ENCODE data around the gene EPG5. TPM values are rescaled to one million over a fixed set of nuclear protein-coding genes. Genes with fewer than 3 reads are reported as not detected.
"Not testable (repeated sequence)": the region's sequence is repeated elsewhere in the genome, so short reads cannot be mapped to it uniquely, and the experiment has no call there.

Gene EPG5
- total and polyA plus RNA-seq, 2 donors from 2014 or later: 4.8 to 32.5 TPM

DNA sequence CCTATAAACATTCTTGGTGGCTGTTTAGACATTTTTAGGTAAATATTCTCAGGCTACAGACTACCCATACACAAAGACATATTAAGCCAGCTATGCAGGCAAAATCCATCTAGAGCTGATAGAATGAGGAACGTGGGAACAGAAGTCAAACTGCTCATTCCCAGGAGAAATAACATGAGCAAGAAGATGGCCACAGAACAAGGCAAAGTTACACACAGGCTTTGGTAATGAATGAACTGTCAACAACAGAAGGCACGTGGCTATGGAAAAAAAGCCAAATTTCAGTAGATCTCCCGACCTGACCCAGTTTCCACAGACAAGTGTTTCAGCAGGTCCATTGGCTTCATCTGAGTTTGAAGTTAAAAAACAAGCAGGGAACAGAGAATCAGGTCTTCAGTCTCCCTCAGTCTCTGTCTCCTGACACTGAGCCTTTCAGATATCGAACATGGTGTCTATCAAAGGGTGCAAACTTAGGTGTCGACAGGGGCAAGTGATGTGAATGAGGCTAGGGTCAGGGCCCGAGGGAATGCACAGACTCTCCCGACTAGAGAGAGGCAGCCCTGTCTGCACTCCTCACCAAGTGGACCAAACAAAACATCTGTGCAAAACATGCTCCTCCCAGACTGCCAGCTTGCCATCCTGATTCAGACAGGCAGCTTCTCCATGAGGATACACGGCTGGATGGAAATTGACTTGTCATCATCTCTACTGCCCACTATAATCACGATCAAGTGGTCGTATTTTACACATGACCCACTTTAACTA is 115.8 kb downstream of the EPG5 start:
- Histone ChIP-seq H3K36me3 (ENCODE audit: control insufficient read depth in 2 of 3, insufficient read depth in 3 of 3, low read length in 3 of 3) (peaks cover 2 to 38% (median 34%) of the 10 kb centered on the region in 3 donors), H3K27me3 (ENCODE audit: control insufficient read depth, insufficient read depth, low read length) (no peaks in the 10 kb centered on the region), H3K27ac (ENCODE audit: low read depth in 2 of 2, low read length in 2 of 2) (no peak overlapping the region), H3K9me3 (ENCODE audit: control insufficient read depth in 2 of 3, insufficient read depth in 1 of 3, low read length in 3 of 3) (no peaks in the 10 kb centered on the region), H3K9ac (ENCODE audit: low read length in 3 of 3) (no peak overlapping the region), H3K4me1 (ENCODE audit: control insufficient read depth in 2 of 3, insufficient read depth in 2 of 3, low read depth in 1 of 3, low read length in 3 of 3) (no peaks in the 10 kb centered on the region), H3K4me3 (ENCODE audit: low read length in 3 of 3) (no peak overlapping the region)
- intact Hi-C loops (cut with DNase I): no loop called here
- TF ChIP-seq, protein P1, sequence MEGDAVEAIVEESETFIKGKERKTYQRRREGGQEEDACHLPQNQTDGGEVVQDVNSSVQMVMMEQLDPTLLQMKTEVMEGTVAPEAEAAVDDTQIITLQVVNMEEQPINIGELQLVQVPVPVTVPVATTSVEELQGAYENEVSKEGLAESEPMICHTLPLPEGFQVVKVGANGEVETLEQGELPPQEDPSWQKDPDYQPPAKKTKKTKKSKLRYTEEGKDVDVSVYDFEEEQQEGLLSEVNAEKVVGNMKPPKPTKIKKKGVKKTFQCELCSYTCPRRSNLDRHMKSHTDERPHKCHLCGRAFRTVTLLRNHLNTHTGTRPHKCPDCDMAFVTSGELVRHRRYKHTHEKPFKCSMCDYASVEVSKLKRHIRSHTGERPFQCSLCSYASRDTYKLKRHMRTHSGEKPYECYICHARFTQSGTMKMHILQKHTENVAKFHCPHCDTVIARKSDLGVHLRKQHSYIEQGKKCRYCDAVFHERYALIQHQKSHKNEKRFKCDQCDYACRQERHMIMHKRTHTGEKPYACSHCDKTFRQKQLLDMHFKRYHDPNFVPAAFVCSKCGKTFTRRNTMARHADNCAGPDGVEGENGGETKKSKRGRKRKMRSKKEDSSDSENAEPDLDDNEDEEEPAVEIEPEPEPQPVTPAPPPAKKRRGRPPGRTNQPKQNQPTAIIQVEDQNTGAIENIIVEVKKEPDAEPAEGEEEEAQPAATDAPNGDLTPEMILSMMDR (IDR thresholded peaks at IDR 0.05; ENCODE audit: borderline replicate concordance, extremely low read depth, insufficient read depth): no peak
- no peak for FAIRE-seq
- DNase-seq: no peak

GRCh38 chr18:45850021-45850420 is 117.1 kb downstream of the EPG5 start:
- intact Hi-C loops (cut with DNase I): no loop called here

DNA sequence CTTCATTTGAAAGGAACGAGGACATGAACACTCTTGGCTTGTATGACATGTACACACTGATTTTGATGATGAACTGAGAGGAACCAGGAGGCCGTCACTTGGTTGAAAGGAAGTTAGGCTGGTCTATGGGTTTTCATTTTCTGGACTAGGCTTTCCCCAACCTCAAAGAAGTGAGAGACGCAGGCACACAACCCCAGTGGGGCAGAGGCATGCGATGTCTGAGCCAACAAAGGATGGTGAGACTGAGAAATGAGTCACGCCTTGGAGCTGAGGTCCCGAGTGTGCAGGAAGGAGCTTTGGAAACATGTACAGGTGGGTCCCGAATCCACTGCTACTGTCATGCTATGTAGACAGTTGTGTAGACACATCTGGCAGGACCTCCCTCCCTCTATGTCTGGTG is 117.6 kb downstream of the EPG5 start:
- Histone ChIP-seq H3K4me3 (ENCODE audit: low read length in 3 of 3) (no peak overlapping the region), H3K27ac (ENCODE audit: low read depth in 2 of 2, low read length in 2 of 2) (no peak overlapping the region), H3K27me3 (ENCODE audit: control insufficient read depth, insufficient read depth, low read length) (no peaks in the 10 kb centered on the region), H3K4me1 (ENCODE audit: control insufficient read depth in 2 of 3, insufficient read depth in 2 of 3, low read depth in 1 of 3, low read length in 3 of 3) (no peaks in the 10 kb centered on the region), H3K9me3 (ENCODE audit: control insufficient read depth in 2 of 3, insufficient read depth in 1 of 3, low read length in 3 of 3) (no peaks in the 10 kb centered on the region), H3K36me3 (ENCODE audit: control insufficient read depth in 2 of 3, insufficient read depth in 3 of 3, low read length in 3 of 3) (peaks cover 0 to 23% (median 22%) of the 10 kb centered on the region in 3 donors), H3K9ac (ENCODE audit: low read length in 3 of 3) (no peak overlapping the region)
- intact Hi-C loops (cut with DNase I): loop anchor here (10.0 kb wide), 1 partner anchor 125 kb away; the partner anchor contains the start of gene SLC14A1
- DNase-seq: no peak
- no peak for FAIRE-seq
- TF ChIP-seq, protein P1 (IDR thresholded peaks at IDR 0.05; ENCODE audit: borderline replicate concordance, extremely low read depth, insufficient read depth): no peak

More at GRCh38 chr18:45850021-45850420, 117.1 kb downstream of the EPG5 start:
- FAIRE-seq: no peak
- H3K27me3 ChIP-seq (ENCODE audit: control insufficient read depth, insufficient read depth, low read length): no peaks in the 10 kb centered on the region
- H3K4me1 ChIP-seq (ENCODE audit: control insufficient read depth in 2 of 3, insufficient read depth in 2 of 3, low read depth in 1 of 3, low read length in 3 of 3): no peaks in the 10 kb centered on the region
- H3K4me3 ChIP-seq (ENCODE audit: low read length in 3 of 3): no peak overlapping the region
- H3K27ac ChIP-seq (ENCODE audit: low read depth in 2 of 2, low read length in 2 of 2): no peak overlapping the region
- H3K9me3 ChIP-seq (ENCODE audit: control insufficient read depth in 2 of 3, insufficient read depth in 1 of 3, low read length in 3 of 3): no peaks in the 10 kb centered on the region
- peak in 4 of 5 donors; percentile 50 to 66 (median 58) for DNase-seq
- H3K9ac ChIP-seq (ENCODE audit: low read length in 3 of 3): no peak overlapping the region
- H3K36me3 ChIP-seq (ENCODE audit: control insufficient read depth in 2 of 3, insufficient read depth in 3 of 3, low read length in 3 of 3): peaks cover 0 to 28% (median 25%) of the 10 kb centered on the region in 3 donors
- TF ChIP-seq, protein P1 (IDR thresholded peaks at IDR 0.05; ENCODE audit: borderline replicate concordance, extremely low read depth, insufficient read depth): peak; percentile 9

DNA sequence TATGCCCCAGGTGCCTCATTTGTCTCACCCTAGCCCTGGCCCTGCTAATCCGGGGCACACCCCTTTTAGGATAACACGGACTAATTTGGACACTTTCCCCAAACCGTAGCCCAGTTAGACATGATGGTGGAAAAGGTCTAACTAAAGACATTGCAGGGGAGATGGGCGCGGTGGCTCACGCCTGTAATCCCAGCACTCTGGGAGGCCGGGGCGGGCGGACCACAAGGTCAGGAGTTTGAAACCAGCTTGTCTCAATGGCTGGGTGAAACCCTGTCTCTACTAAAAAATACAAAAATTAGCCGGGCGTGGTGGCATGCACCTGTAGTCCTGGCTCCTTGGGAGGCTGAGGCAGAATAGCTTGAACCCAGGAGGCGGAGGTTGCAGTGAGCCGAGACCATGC is 118.5 kb downstream of the EPG5 start:
- not testable (repeated sequence) for H3K9ac ChIP-seq (ENCODE audit: low read length in 3 of 3); H3K27ac ChIP-seq (ENCODE audit: low read depth in 2 of 2, low read length in 2 of 2); H3K9me3 ChIP-seq (ENCODE audit: control insufficient read depth in 2 of 3, insufficient read depth in 1 of 3, low read length in 3 of 3); FAIRE-seq; H3K27me3 ChIP-seq (ENCODE audit: control insufficient read depth, insufficient read depth, low read length); H3K4me1 ChIP-seq (ENCODE audit: control insufficient read depth in 2 of 3, insufficient read depth in 2 of 3, low read depth in 1 of 3, low read length in 3 of 3); DNase-seq; H3K4me3 ChIP-seq (ENCODE audit: low read length in 3 of 3)
- intact Hi-C loops (cut with DNase I): loop anchor here (10.0 kb wide), 1 partner anchor 124 kb away; the partner anchor contains the start of gene SLC14A1
- peaks cover 0 to 17% (median 16%) of the 10 kb centered on the region in 3 donors for H3K36me3 ChIP-seq (ENCODE audit: control insufficient read depth in 2 of 3, insufficient read depth in 3 of 3, low read length in 3 of 3)

Data from kidney (tissue), 14 donors.